CD14-positive monocyte (primary cell): ENCODE data around the gene LFNG. TPM values are rescaled to one million over a fixed set of nuclear protein-coding genes. Genes with fewer than 3 reads are reported as not detected.

Experiments used
- DNase-seq, 3 donors: peaks; one replicate each; pipeline ENCODE4 v3.0.0-alpha.2; 2011 to 2022
- H2AFZ ChIP-seq: 2 replicates; pipeline ENCODE4 v1.6.0; 2012; ENCODE audit warnings: mild to moderate bottlenecking, low read depth, low read length, inconsistent platforms; ENCODE audit not compliant: insufficient read depth, poor library complexity, severe bottlenecking
- H3K27ac ChIP-seq, 2 donors: 1 replicate in 1 of 2; 2 replicates in 1 of 2; pipeline ENCODE4 v1.5.1; 2012 to 2013; ENCODE audit warnings: low read length in 2 of 2, control low read depth in 1 of 2, inconsistent platforms in 1 of 2, low read depth in 1 of 2, mild to moderate bottlenecking in 1 of 2
- H3K27me3 ChIP-seq, 2 donors: one replicate each; pipeline versions ENCODE4 v1.6.0 to v1.6.1; 2011 to 2013; ENCODE audit warnings: low read length in 2 of 2; ENCODE audit not compliant: control insufficient read depth in 2 of 2, insufficient read depth in 2 of 2
- H3K36me3 ChIP-seq, 2 donors: replicated peaks in 1 of 2; 1 replicate in 1 of 2; 2 replicates in 1 of 2; pipeline versions ENCODE4 v1.5.1 to v1.6.1; 2012 to 2013; ENCODE audit warnings: low read length in 2 of 2, control low read depth in 1 of 2, inconsistent platforms in 1 of 2, mild to moderate bottlenecking in 1 of 2; ENCODE audit not compliant: insufficient read depth in 2 of 2, control insufficient read depth in 1 of 2
- H3K4me1 ChIP-seq, 2 donors: 1 replicate in 1 of 2; 2 replicates in 1 of 2; pipeline versions ENCODE4 v1.5.1 to v1.6.1; 2012 to 2013; ENCODE audit warnings: low read length in 2 of 2, control low read depth in 1 of 2, inconsistent platforms in 1 of 2, mild to moderate bottlenecking in 1 of 2, moderate library complexity in 1 of 2; ENCODE audit not compliant: insufficient read depth in 2 of 2, control insufficient read depth in 1 of 2
- H3K4me2 ChIP-seq: replicated peaks from 2 replicates; pipeline ENCODE3; 2012; ENCODE audit warnings: low read length, moderate library complexity, mild to moderate bottlenecking; ENCODE audit not compliant: poor library complexity, severe bottlenecking; ENCODE audit errors: extremely low read depth
- H3K4me3 ChIP-seq, 3 experiments: fragments of 200-600 bp in 1 of 3; sonication (generic) in 1 of 3; replicated peaks in 1 of 3; 1 replicate in 2 of 3; 2 replicates in 1 of 3; pipeline ENCODE4 v1.5.1; 2011 to 2013; ENCODE audit warnings: low read length in 3 of 3, mild to moderate bottlenecking in 3 of 3, control low read depth in 2 of 3, low read depth in 2 of 3, inconsistent platforms in 1 of 3, moderate library complexity in 1 of 3
- H3K79me2 ChIP-seq: 2 replicates; pipeline ENCODE4 v1.6.0; 2012; ENCODE audit warnings: mild to moderate bottlenecking, control low read depth, inconsistent platforms, low read length, moderate library complexity; ENCODE audit not compliant: insufficient read depth
- H3K9ac ChIP-seq: 2 replicates; pipeline ENCODE4 v1.6.0; 2017; ENCODE audit warnings: low read length, mild to moderate bottlenecking; ENCODE audit not compliant: insufficient read depth, poor library complexity, severe bottlenecking
- H3K9me3 ChIP-seq, 2 donors: replicated peaks in 1 of 2; 1 replicate in 1 of 2; 2 replicates in 1 of 2; pipeline versions ENCODE4 v1.5.1 to v1.6.1; 2012 to 2013; ENCODE audit warnings: low read length in 2 of 2, control low read depth in 1 of 2; ENCODE audit not compliant: control insufficient read depth in 1 of 2, insufficient read depth in 1 of 2
- H4K20me1 ChIP-seq: 2 replicates; pipeline ENCODE4 v1.6.0; 2012; ENCODE audit warnings: mild to moderate bottlenecking, low read length, control low read depth, moderate library complexity; ENCODE audit not compliant: insufficient read depth
- H3K27ac Mint-ChIP-seq, 7 donors: one replicate each; pipeline ENCODE4 v1.8.0; 2020; ENCODE audit warnings: mild to moderate bottlenecking in 7 of 7, mixed read lengths in 7 of 7, moderate library complexity in 6 of 7, inconsistent platforms in 2 of 7
- H3K27me3 Mint-ChIP-seq, 3 donors: one replicate each; pipeline ENCODE4 v1.8.0; 2021 to 2022; ENCODE audit warnings: low read depth in 3 of 3, mild to moderate bottlenecking in 3 of 3, mixed read lengths in 3 of 3, moderate library complexity in 3 of 3, inconsistent platforms in 1 of 3
- H3K36me3 Mint-ChIP-seq, 2 donors: one replicate each; pipeline ENCODE4 v1.8.0; 2020; ENCODE audit warnings: mixed read lengths in 2 of 2, inconsistent platforms in 1 of 2, mild to moderate bottlenecking in 1 of 2
- H3K4me1 Mint-ChIP-seq: one replicate; pipeline ENCODE4 v1.8.0; 2020; ENCODE audit warnings: mild to moderate bottlenecking, mixed read lengths
- H3K4me3 Mint-ChIP-seq, 2 donors: one replicate each; pipeline ENCODE4 v1.8.0; 2020; ENCODE audit warnings: mild to moderate bottlenecking in 2 of 2, mixed read lengths in 2 of 2, moderate library complexity in 1 of 2
- H3K9me3 Mint-ChIP-seq, 7 donors: one replicate each; pipeline ENCODE4 v1.8.0; 2020 to 2022; ENCODE audit warnings: mixed read lengths in 7 of 7, mild to moderate bottlenecking in 6 of 7, moderate library complexity in 6 of 7, inconsistent platforms in 2 of 7
- CTCF ChIP-seq: fragments of 200-600 bp; IDR thresholded peaks from one replicate; pipeline ENCODE4 v1.8.0; 2022; ENCODE audit warnings: antibody characterized with exemption, mild to moderate bottlenecking
- WGBS: methylation state at CpG from one replicate; pipeline ENCODE4 v1.1.5; 2013; ENCODE audit warnings: missing lambda C conversion rate; ENCODE audit not compliant: insufficient coverage; 5-methylcytosine and 5-hydroxymethylcytosine counted together
- intact Hi-C, 2 donors: fragments of 100-400 bp; cut with micrococcal nuclease; formaldehyde crosslinking; loops; one replicate each; pipeline versions ENCODE4 v1.15.0 to v1.15.1; 2023
- polyA plus RNA-seq, 3 donors: library from polyadenylated mRNA; depleted of rRNA in 1 of 3; unstranded in 2 of 3; stranded (reverse) in 1 of 3; fragments of 300-500 nt in 2 of 3; fragments of >200 nt in 1 of 3; fragmentation: Illumina TruSeq in 2 of 3; gene quantifications; 1 replicate in 2 of 3; 2 replicates in 1 of 3; pipeline ENCODE4 v1.2.3, GENCODE V29; 2012 to 2021

LFNG gene
- polyA plus RNA-seq, 3 donors, result 1.9 to 121 (median 2.2) TPM

DNA sequence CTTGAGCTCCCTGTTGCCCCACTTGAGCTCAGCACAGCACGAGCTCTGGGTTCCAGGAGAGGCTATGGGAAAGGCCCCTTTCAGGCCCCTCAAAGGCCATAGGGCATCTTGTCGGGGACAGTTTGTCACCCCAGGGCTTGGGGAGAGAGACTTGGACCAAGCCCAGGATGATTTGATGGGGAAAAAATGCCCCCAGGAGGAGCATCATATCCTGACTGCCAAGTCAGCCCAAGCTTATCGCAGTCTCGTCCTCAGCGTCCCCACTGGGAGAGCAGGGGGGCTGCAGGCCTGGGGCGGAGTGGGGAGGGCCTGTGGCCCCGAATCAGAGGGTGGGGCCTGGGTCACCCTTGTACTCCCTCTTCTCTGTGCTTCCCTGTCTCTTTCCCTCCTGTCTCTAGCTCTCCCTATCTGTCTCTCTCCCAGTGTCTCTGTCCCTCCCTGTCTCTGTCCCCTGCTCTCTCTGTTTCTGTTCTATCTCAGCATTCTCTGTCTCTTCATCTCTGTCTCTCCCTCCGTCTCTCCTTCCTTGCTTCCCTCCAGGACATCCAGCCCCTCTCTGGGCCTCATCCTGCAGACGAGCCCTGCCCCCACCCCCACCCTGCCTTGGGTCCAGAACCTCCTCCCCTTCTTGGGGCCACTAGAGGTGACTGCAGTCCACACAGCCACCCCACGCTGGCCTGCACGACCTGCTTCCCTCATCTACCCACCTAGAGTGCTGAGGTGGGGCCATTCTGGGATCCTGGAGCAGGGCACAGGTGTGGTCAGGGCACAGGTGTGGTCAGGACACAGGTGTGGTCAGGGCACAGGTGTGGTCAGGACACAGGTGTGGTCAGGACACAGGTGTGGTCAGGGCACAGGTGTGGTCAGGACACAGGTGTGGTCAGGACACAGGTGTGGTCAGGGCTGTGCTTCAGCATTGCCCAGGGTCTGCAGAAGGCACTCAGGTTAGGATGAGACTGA lies 26.1 kb upstream of the LFNG start:
- H3K36me3 ChIP-seq, result no peaks in the 10 kb centered on the region
- H3K9me3 Mint-ChIP-seq, result peaks cover 0 to 8% (median 2%) of the 10 kb centered on the region in 7 donors
- no peaks in the 10 kb centered on the region for H3K9me3 ChIP-seq
- H3K27me3 Mint-ChIP-seq, result peaks cover 16 to 51% (median 23%) of the 10 kb centered on the region in 3 donors
- H3K4me3 ChIP-seq, result no peak overlapping the region
- no peaks in the 10 kb centered on the region for H3K36me3 Mint-ChIP-seq
- no peaks in the 10 kb centered on the region for H3K79me2 ChIP-seq
- no peak overlapping the region for H3K4me3 Mint-ChIP-seq
- no peak for TF ChIP-seq CTCF
- peaks cover 7% of the 10 kb centered on the region for H3K4me1 Mint-ChIP-seq
- 78% methylated on average over 6 of the region's 11 CpGs for WGBS
- H3K9ac ChIP-seq, result no peak overlapping the region
- no peak overlapping the region for H3K27ac Mint-ChIP-seq
- H3K4me1 ChIP-seq, result peaks cover 3 to 5% of the 10 kb centered on the region in 2 donors
- peaks cover 0 to 18% of the 10 kb centered on the region in 2 donors for H3K27me3 ChIP-seq
- no peak for DNase-seq
- no peaks in the 10 kb centered on the region for H4K20me1 ChIP-seq
- H3K4me2 ChIP-seq, result no peak overlapping the region
- H3K27ac ChIP-seq, result no peak overlapping the region
- intact Hi-C loops, result no loop called here
- H2AFZ ChIP-seq, result no peak overlapping the region

GRCh38 chr7:2494191-2495130 lies 25.1 kb upstream of the LFNG start:
- no peak overlapping the region for H3K9ac ChIP-seq
- no peak for TF ChIP-seq CTCF
- no peak overlapping the region for H3K4me2 ChIP-seq
- H3K4me1 ChIP-seq, result peaks cover 0 to 3% of the 10 kb centered on the region in 2 donors
- Mint-ChIP-seq H3K27ac (no peak overlapping the region), H3K9me3 (peaks cover 0 to 8% (median 2%) of the 10 kb centered on the region in 7 donors), H3K4me3 (no peak overlapping the region), H3K27me3 (peaks cover 18 to 46% (median 24%) of the 10 kb centered on the region in 3 donors), H3K4me1 (peaks cover 2% of the 10 kb centered on the region), H3K36me3 (no peaks in the 10 kb centered on the region)
- no peak overlapping the region for H3K27ac ChIP-seq
- no peaks in the 10 kb centered on the region for H3K36me3 ChIP-seq
- no peak overlapping the region for H2AFZ ChIP-seq
- 41% methylated on average over 21 of the region's 32 CpGs for WGBS
- no peak overlapping the region for H3K4me3 ChIP-seq
- H3K9me3 ChIP-seq, result no peaks in the 10 kb centered on the region
- no peak for DNase-seq
- no peaks in the 10 kb centered on the region for H3K79me2 ChIP-seq
- peaks cover 0 to 20% of the 10 kb centered on the region in 2 donors for H3K27me3 ChIP-seq
- H4K20me1 ChIP-seq, result no peaks in the 10 kb centered on the region
- intact Hi-C loops, result no loop called here
